NCI-H446 treated with DMSO at 0.1 percent for 48 hours (cell line): ENCODE results near the gene IL17RD.

ENCODE experiments used
- DNase-seq: peaks from one replicate; lab custom pipeline; 2025; lab: John Stamatoyannopoulos, UW

The IL17RD gene

DNA sequence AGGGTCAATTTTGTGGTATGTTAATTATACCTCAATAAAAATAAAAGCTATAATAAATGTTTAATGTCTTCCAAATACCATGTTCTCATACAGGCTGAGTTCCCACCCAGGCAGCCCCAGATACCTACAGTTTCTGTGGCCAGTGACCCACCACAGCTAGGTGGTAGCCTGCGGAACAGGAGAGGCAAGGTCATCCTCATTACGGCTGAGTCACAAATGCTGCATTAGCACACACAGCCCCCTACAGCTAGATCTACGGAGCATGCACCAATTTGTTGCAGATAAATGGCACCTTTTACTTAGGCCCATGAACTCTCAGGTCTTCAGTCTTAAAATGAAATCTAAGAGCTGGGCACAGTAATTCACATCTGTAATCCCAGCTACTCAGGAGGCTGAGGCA lies 99.6 kb downstream of the IL17RD start:
- DNase-seq: no peak

DNA sequence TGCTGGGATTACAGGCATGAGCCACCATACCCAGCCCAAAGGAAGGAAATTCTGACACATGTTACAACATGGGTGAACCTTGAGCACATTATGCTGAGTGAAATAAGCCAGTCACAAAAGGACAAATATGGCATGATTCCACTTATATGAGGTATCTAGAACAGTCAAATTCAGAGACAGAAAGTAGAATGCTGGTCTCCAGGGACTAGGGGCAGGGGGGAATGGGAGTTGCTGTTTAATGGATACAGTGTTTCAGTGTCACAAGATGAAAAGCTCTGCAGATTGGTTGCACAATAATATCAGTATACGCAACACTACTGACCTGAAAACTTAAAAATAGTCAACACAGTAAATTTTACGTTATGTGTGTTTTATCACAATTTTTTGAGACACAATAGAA lies 100.6 kb downstream of the IL17RD start:
- DNase-seq: no peak

DNA sequence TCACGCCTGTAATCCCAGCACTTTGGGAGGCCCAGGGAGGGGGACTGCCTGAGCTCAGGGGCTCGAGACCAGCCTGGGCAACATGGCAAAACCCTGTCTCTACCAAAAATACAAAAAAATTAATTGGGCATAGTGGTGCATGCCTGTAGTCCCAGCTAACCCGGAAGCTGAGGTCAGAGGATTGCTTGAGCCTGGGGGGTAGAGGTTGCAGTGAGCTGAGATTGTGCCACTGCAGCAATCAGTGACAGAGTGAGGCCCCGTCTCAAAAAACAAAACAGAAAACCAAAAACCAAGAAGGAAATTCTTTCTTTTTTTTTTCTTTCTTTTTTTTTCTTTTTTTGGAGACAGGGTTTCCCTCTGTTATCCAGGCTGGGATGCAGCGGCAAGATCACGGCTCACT lies 101.2 kb downstream of the IL17RD start:
- DNase-seq: no peak

DNA sequence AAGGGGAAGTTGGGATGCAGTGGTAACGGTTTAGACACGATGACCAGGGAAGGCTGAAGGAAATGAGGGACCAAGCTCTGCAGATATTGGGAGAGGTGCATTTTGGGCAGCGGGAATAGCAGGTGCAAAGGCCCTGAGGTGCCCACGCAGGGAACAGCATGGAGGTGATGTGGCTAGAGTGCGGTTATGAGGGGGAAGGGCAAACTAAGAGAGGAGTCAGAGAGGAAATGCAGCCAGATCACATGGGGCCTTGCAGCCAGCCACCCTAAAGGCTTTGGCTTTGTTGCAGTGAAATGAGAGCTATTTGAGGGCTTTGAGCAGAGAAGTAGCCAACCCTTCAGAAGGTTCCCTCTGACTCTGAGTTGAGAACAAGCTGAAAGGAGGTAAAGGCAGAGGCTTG lies 102.1 kb downstream of the IL17RD start:
- DNase-seq: no peak

DNA sequence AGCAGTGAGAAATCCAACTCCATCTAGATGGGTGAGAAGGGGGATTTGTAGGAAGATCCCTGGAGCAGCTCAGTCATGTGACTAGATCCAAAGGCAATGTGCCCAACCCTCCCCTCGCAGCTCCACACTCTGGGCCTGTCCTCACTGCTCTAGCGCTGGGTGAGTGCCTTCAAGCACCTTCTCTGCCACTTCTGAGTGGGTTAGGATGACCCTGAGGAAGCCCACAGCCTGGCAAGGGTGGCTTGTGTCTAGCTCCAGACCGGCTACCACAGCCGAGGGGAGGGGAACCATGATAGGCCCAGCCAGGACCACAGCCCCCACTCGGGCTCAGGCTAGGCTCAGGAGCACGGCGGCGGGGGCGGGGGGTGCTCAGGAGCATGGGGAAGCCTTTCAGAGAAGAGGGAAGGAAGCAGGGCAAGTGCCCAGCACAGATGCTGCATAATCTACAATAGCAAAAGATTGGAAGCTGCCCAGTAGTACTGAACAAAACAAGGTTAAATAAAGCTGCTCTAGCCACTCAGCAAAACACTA lies 103.0 kb downstream of the IL17RD start:
- no peak for DNase-seq

DNA sequence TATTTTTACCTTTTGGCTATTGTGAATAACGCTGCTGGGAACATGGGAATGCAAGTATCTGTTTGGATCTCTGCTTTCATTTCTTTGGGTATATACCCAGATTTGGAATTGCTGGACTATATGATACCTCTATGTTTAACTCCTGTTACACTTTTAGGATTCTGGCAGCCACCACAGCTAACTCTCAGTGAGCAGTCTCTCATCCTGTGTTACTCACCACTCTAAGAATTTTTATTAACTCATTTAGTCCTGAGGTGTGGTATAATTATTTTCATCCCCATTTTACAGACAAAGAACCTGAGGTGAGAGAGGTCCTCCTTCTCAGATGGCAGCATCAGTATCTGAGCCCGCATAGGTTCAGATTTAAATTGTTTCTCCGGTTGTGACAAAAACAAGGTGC lies 103.6 kb downstream of the IL17RD start:
- DNase-seq: no peak

DNA sequence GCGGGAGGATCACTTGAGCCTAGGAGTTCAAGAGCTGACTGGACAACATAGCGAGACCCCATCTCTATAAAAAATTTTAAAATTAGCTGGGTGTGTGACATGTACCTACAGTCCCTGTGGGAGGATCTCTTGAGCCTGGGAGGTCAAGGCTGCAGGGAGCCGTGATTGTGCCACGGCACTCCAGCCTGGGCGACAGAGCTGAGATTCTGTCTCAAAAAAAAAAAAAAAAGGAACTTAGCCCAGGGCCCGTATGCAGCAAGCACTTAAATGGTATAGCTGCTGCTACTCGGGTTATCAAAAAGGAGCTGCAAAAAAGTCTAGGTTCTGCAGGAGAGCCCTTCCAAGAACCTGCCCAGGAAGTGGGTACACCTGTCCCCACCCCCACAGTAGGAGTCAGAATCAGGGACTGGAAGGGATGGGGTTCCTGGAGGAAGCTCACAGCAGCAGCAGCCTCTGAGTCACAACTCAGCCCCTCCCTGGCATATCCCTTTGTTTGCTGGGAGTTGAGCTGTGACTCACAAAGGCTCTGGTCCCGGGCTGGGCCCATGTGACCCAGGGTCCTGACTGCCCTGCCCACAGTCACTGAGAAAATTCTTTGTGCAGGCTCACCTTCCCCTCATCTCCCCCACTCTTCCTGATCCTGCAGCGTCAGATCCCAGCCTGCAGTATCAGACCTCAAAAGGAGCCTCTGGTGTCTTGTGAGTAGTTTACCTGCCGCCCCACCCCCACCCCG lies 104.9 kb downstream of the IL17RD start, which contains the start of gene SPATA12:
Gene SPATA12, plus strand, starts transcription at position 576 of the 733 bp plus-strand sequence. CDS start 13,031 bp downstream, outside the sequence.
- DNase-seq: peak; percentile 20

DNA sequence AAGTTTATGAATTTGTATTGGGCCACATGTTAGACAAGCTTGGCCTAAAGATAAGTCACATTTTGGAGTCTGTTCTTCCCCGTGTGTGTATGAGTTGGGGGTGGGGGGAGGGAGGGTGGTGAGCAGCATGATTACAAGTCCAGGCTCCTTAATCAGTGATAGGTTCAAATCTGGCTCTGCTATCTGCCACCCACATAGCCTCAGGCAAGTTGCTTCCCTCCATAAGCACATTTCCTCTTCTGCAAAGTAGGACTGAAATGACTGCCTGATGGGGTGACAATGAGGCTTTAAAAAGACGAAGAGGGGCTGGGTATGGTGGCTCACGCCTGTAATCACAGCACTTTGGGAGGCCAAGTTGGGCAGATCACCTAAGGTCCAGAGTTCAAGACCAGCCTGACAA lies 105.7 kb downstream of the IL17RD start:
- no peak for DNase-seq

DNA sequence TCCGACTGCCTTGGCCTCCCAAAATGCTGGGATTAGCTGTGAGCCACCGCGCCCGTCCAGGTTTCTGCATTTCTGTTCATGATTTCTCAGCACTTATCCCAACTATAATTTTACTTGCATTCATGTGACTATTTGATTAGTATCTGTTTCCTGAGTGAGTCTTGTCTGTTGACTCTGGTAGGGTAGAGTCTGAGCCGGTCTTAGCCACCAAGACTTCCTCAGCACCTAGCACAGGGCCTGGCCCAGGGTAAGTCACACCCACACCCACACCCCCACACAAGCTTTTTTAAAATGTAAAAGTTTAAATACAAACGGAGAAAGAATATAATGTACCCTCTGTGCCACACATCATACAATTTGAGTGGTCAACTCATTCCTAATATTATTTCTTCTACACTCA lies 107.8 kb downstream of the IL17RD start:
- DNase-seq: no peak

DNA sequence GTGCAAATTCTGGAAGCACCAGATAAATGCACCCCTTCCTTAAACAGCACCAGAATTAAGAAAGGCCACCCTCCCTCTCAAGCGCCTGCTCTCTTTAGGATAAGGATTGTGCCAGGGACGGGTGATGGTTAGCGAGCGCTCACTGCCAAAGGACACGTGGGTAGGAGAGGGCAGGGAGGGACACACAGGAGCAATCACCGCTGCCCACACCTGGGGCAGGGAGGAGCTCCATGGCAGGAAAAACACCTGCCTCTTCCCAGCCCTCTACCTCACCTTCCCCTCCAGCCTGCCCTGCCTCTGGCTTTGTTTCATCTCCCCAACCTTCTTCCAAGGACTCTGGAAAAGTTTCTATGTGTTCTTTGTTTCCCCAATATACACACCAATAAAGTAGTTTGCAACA lies 112.0 kb downstream of the IL17RD start:
- no peak for DNase-seq

DNA sequence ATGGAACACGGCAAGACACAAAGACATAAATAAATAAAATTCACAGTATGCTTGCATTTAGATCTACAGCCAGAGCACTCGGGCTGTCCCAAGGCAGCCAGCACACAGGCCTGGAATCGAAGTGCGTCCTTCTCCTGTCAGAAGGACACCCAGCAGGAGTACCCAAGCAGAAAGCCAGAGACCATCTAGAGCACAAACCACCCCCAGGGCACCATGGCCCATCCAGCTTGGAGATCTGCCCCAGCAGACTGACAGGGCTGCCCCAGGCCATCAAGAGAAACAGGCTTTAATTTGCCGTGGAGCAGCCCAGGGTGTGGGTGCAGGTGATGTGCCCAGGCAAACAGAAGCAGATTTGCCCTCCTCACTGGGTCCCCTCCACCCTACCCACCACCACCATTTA lies 112.5 kb downstream of the IL17RD start:
- DNase-seq: no peak

DNA sequence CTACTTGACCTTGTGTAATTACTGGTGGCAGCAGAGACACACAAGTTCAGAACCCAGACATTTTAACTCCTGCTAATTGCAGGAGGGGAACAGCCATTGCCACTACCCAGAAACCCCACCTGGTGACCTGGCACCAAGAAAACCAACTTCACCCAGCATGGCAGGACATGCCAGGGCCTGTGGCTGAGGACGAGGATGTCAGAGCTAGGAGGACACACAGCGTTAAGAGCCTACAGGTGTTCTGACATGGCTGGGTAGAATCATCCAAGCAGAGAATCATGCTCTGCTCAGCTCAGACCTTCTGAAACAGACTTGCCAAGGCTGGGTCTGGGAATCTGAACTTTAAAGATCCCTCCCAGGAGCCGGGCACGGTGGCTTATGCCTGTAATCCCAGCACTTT lies 116.4 kb downstream of the IL17RD start:
- DNase-seq: no peak

DNA sequence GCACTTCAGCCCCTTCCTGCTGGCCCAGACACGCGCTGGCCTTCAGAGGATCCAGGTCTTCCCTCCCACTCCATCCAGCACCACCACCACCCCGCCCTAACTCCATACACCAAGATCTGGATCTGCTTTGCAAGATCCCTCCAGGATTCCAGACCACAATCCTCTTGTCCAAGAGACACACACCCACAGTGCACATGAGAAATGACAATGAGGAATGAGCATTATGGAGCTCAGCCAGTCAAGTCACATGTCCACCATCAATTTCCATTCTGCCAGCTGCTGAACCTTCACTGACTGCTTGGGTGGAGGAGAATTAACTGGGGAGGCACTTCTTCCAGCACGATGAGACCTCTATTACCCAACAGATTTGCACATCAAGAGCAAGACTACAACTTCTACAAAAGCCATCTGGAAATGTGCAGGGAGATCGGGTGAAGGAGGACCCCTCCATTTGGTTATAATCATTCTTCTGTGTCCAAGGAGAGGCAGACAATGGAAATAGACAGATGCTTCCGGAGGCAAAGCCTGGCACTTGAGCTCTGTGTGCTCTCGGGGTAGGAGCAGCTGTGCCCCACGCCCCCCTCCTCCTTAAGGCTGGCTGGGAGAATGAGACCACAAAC lies 117.0 kb downstream of the IL17RD start:
- DNase-seq: peak; percentile 7

DNA sequence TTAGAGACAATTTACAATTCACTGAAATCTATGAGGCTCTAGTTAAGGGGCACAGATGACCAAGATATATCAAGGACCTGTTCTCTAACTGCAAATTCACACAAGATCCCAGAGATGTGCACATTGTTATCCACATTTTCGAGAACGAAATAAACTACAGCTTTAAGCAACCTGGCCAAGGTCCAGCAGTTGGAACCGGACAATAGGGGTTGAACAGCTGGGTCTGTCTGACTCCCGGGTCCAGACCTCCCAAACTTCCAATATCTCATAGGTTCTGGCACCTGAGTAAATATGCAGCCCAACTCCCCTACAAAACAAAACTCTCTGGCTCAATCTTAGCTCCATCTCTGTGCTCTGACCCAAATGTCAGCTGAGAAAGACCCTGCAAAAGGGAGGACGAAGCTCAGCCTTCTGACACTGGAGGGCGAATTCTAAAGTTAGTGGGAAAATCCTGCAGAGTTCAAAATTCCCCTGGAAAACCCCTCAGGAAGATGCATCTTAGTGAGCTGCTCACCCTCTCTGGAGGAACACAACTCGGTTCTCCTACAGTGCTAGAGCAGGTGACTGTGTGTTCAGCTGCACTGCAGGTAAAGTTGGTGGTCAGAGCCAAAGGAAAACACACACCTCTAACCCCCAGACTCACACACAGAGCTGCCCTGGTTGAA lies 118.9 kb downstream of the IL17RD start:
- DNase-seq: no peak

DNA sequence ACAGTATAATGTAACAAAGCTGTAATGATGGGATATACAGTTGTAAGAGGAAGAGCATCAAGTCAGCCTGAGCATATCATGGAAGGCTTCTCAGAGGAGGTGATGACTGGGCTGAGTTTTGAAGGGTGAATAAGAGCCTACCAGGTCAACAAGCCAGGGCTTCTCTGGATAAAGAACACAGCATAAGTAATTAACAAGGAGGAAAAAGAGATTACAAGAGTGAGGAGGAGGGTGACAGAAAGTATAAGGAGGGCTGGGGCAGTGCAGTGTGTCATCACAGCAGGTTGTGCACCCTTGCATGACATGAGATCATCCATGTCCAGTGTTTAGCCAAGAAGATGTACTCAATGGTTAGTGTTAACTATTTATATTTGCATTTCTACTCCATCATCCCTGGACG lies 121.6 kb downstream of the IL17RD start:
- no peak for DNase-seq

DNA sequence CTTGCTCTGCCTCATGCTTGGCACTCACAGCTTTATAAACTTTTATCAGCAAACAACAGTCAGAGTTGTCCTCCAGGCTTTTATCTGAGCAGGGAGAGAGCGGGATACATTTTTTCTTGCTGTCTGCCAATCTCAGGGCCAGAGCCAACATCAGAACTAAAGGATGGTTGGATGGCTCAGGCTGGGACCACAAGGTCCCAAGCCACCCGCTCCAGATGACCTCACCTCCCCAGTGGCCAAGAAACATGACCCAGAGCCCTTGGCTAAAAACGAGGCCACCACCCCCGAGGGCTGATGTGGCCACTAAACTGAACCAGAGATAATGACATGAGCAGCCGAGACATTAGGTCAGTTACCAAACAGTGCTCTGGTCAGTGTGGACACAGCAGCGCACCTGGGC lies 123.5 kb downstream of the IL17RD start:
- no peak for DNase-seq
